Measurements from ENCODE around the gene ADAMTS2.
"Not testable (repeated sequence)": the region's sequence is repeated elsewhere in the genome, so short reads cannot be mapped to it uniquely, and the experiment has no call there.

Gene ADAMTS2

GRCh38 chr5:179231309-179231708 is 114.0 kb downstream of the ADAMTS2 start:
- no peak for DNase-seq (ENCODE audit: low spot score)

DNA sequence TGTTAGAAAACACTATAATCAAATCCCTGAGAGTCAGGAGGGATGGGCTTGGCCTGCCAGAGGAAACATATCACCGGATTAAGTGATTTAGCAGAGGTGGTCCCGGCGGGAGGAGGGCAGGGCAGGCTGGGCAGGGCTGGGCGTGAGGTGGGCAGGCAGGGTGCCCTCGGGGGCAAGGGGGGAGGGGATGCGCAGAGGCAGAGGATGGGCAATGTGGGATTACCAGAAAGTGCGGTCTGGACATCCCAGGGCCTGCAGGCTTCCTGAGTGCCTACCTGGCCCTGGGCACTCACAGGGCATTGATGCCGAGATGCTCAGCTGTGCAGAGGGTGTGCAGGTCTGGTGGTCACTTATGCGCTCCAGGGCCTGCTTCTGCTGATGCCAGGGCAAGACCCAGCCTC is 115.2 kb downstream of the ADAMTS2 start:
- DNase-seq (ENCODE audit: low spot score) = no peak

DNA sequence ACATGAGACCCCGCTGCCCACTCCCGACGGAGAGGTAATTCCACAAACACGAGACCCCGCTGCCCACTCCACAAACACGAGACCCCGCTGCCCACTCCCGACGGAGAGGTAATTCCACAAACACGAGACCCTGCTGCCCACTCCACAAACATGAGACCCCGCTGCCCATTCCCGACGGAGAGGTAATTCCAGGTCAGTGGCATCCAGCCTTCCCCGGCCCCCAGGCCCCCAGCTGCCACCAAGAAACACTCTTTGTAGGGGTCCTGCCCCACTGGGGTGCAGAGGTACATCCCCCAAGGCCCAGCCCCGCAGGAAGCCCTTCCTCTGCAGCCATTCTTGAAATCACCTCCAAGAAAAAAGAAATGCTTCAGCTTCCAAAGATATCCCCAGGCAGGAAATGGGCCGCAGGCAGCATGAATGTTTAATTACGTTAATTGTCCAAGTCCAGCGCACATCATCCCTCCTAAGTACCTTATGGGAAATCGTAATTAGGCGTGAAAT is 115.9 kb downstream of the ADAMTS2 start:
- no peak for DNase-seq (ENCODE audit: low spot score)

DNA sequence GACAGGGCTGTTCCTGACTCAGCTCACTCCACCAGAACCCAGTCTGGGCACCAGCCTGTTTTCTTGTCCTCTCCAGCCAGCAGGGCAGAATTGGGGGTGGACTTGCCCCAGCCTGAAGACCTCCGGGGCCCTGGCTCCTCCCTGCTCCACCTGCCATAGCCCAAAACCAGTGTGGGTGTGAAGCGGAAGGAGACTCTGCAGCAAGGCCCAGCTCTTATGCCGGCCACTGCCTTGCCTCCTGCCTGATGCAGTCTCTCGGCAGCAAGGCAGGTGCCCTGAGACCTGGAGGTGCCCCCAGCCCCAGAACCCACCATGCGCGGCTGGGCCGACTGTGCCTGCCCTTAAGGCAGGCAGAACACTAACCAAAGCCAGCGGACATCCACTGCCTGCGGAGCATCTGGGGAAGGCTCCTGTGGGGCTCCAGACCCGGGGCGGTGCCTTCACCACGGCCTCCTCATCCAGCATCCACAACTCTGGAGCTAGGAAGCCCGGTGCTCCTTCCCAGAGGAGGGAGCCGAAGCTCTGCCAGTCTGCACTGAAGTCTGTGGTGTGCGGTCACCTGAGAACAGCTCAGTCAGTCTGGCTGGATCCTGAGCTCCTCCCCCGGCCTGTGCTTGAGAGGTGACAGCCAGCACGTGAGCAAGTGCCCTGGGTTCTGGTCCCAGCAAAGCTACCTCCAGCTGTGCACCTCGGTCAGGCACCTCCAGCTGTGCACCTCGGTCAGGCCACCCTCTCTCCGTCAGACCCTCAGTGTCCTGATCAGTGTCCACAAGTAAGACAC is 116.7 kb downstream of the ADAMTS2 start:
- no peak for DNase-seq (ENCODE audit: low spot score)

- DNase-seq (ENCODE audit: low spot score) = no peak
Measured at GRCh38 chr5:179227580-179228311, 117.5 kb downstream of the ADAMTS2 start.

- DNase-seq (ENCODE audit: low spot score) = no peak
Measured at GRCh38 chr5:179227229-179227579, 118.1 kb downstream of the ADAMTS2 start.

- DNase-seq (ENCODE audit: low spot score) = no peak
Measured at GRCh38 chr5:179226696-179227095, 118.6 kb downstream of the ADAMTS2 start.

- DNase-seq (ENCODE audit: low spot score) = no peak
Measured at GRCh38 chr5:179225387-179225786, 119.9 kb downstream of the ADAMTS2 start.

DNA sequence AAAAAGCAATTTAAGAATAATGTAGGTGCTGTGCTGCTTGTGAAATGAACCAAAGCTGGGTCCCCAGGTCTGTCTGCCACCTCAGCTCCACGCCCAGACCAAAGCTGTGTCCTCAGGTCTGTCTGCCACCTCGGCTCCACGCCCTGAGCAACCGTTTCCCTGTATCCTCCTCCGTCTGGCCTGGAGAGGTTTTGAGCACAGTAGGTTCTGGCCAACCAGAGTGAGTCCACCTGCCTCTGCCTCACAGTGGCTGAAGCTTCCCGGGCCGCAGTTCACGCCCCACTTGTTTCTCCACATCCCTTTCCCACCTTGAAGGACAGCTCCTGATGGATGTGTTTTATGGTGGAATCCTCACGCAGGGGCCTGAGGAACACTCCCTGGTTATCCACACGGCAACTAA is 120.5 kb downstream of the ADAMTS2 start:
- no peak for DNase-seq (ENCODE audit: low spot score)

- no peak for DNase-seq (ENCODE audit: low spot score)
Measured at GRCh38 chr5:179223961-179224360, 121.3 kb downstream of the ADAMTS2 start.

GRCh38 chr5:179223528-179223927 is 121.7 kb downstream of the ADAMTS2 start:
- DNase-seq (ENCODE audit: low spot score) = no peak

DNA sequence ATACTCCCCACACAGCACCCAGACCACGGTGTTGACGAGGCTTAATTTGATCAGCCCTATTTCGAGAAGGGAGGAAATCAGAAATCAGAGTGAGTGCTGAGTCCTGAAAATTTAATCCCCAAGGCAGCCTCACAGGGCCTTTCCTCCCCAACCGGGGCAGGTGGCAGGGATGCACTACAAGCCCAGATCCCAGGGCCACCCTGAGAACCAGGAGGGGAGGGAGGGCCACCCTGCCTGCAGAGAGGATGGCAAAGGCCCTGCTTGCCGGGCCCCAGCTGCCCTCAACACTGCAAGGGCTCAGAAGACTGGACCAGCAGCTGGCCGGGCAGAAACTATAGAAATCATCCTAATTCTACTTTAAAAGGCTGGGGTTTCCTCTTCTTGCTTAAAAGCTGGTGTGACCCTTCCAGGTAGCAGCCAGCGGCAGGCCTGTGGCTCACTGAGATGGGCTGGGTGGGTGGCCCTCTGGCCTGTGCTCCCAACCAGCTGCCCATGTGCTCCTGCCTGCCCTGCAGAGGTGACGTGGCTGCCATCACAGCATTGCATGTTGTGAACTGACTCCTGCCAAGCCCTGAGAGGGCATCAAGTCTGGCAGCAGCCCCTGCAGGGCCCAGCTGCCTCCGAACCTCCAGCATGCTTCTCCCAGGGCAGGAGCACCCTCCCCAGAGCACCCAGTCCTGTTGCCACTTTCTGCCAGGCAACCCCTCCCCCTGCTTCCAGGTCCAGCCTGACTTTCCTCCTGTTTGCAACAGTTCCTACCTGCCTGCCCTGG is 122.8 kb downstream of the ADAMTS2 start:
- no peak for DNase-seq (ENCODE audit: low spot score)

DNA sequence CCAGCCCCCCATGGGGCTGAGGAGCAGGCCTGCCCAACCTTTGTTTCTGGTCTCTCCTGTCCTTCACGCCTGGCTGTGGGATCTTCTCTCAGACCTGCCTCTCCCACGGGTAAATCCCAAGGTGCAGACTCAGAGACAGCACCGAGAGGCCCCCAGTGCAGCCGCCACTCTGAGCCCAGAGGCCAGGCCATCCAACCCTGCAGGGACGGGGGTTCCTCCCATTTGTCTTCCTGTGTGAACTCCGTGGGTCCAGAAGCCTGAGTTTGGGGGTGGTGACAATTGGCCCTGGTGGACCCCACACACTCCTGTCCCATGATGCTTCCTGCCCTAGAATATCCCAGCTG is 123.4 kb downstream of the ADAMTS2 start:
- DNase-seq (ENCODE audit: low spot score) = no peak

- DNase-seq (ENCODE audit: low spot score) = no peak
Measured at GRCh38 chr5:179221196-179221876, 123.9 kb downstream of the ADAMTS2 start.

DNA sequence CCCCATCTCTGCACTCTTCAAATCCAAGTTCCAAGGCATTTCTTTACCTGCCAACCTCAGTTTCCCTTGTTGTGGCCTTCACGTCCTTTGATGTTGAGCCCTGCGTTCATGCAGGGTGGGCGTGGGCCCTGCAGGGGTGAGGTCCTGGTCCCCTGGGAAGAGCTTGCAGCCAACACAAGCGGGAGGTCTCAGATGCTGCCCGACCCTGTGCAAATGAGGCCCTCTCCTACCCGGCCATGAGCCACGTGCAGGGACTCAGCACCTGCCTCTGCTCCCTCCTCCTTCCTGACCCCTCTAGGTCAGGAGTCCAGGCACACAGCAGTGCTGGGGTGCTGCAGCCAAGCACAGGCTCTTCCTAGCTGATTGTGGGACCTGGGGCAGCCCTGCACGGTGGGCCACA is 124.5 kb downstream of the ADAMTS2 start:
- no peak for DNase-seq (ENCODE audit: low spot score)

GRCh38 chr5:179219661-179220620 is 125.3 kb downstream of the ADAMTS2 start:
- DNase-seq (ENCODE audit: low spot score) = no peak

- DNase-seq (ENCODE audit: low spot score) = no peak
Measured at GRCh38 chr5:179218943-179219330, 126.3 kb downstream of the ADAMTS2 start.

- DNase-seq (ENCODE audit: low spot score) = no peak
Measured at GRCh38 chr5:179217956-179218942, 127.0 kb downstream of the ADAMTS2 start.

GRCh38 chr5:179217356-179217755 is 127.9 kb downstream of the ADAMTS2 start:
- DNase-seq (ENCODE audit: low spot score) = no peak

DNA sequence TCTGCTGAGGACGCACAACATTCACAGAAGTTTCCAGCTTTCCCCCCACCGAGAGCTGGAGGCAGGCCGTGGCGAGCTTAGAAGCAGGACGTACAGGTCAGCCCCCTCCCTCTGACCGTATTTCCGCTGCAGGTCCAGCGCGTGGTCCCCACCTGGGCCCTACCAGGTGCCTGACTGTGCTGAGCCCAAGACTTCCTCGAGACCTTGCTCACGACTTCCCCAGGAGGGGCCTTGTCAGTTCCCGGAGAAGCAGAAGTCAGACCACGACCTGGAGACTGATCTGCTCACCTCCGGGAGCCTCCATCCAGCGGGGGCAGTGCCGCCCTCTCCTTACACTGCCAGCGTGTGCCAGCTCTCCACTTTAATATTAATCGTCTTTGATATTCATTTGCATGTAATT is 128.9 kb downstream of the ADAMTS2 start:
- DNase-seq (ENCODE audit: low spot score) = not testable (repeated sequence)
